Neural progenitor cell (in vitro differentiated cells): ENCODE results near the gene ST7.

Experiments
- CTCF ChIP-seq: fragments of 200-600 bp; sonication (generic); IDR thresholded peaks from 2 replicates; pipeline ENCODE4 v1.5.1; 2017; ENCODE audit warnings: antibody characterized with exemption, mild to moderate bottlenecking
- EZH2phosphoT487 ChIP-seq: fragments of 200-600 bp; sonication (generic); IDR thresholded peaks from 2 replicates; pipeline ENCODE4 v1.6.1; 2017; ENCODE audit warnings: antibody characterized with exemption

GRCh38 chr7:117025891-117026290 lies 72.6 kb downstream of the ST7 start:
- TF ChIP-seq EZH2phosphoT487 (no peak), CTCF (no peak)
